GM19397 (cell line): ENCODE data around the gene PALD1.

Experiments
- ATAC-seq: cut with Tn5 transposase; IDR thresholded peaks from one replicate; pipeline ENCODE4 v1.9.1; 2021; ENCODE audit warnings: mild to moderate bottlenecking, moderate library complexity; ENCODE audit not compliant: unreplicated experiment

The PALD1 gene

GRCh38 chr10:70504521-70505358, 26.2 kb downstream of the PALD1 start:
- no peak for ATAC-seq

DNA sequence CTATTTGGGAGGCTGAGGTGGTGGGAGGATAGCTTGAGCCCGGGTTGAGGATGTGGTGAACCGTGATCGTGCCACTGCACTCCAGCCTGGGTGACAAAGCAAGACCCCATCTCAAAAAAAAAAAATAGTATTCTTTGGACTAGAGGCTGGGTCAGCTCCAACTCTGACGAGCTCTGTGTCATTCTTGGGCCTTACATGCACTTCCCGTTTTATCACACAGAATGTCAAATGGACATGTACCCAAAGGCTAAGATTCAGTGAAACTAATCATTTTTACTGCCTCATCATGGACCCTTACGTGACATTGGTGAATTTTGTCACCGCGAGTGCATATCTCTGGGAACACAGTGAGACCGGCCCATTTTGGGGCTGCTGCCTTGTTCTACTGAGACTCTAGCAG, 27.3 kb downstream of the PALD1 start:
- ATAC-seq = no peak

- ATAC-seq = no peak
Observed at GRCh38 chr10:70507966-70508365, 29.4 kb downstream of the PALD1 start.

DNA sequence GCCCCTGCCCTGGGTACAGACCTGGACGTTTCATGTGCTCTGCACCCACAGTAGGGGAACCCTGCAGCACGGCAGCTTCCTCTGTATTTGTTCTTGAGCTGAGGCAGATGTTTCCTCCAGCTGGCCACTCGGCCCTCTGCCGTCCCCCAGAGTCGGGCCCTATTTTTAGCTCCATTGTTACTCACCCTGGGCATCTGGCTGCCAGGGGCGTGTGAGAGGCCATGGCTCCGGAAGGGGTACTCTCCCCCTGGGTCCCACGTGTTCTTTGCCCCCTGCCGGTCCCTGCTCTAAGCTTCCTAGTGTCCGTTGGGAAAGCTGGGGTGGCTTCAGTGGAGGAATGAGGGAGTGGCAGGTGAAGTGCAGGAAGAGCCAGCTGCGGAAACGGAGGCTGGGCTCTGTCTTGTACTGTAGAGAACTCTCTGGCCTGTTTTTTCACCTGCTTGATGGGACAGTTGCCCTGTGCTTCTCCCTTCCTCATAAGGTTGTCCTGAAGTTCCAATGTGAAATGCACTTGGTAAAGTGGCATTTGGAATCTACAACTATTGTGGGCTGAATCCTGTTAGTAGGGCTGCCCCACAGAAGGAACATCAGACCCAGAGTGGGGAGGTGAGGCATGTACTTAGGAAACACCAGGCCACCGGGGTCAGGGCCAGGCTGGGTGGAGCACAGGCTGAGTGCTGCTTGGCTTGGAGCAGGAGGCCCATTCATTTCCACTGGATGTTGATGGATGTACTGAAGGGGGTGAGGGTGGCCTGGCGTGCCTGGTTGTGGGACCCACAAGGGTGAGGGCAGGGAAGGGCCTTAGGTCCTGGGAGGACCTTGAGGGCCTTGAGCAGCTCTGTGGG, 30.6 kb downstream of the PALD1 start:
- no peak for ATAC-seq

- no peak for ATAC-seq
Observed at GRCh38 chr10:70509757-70510147, 31.2 kb downstream of the PALD1 start.

GRCh38 chr10:70510453-70510852, 31.9 kb downstream of the PALD1 start:
- no peak for ATAC-seq

- ATAC-seq = no peak
Observed at GRCh38 chr10:70510904-70511303, 32.3 kb downstream of the PALD1 start.

DNA sequence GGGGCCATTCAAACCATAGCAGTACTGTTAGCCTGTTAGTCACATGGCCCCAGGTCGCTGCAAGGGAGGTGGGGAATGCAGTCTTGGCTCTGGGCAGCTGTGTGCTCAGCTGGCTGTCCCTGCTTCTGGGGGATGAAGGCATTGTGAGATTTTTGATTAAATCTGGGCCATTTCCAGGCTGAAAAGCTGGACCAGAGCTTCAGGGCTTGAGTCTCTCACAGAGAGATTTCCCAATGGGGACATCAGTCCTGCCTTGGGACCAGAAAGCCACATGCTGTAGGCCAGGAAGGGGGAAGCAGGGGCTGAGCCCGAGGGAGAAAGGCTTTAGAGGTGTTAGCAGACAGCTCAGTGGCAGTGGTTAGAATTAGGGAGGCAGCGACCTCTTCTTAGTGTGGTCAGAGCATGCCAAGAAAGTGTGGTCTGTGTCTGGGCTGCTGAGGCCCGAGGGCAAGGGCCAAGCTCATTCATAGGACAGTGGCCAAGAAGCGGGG, 33.6 kb downstream of the PALD1 start:
- no peak for ATAC-seq

DNA sequence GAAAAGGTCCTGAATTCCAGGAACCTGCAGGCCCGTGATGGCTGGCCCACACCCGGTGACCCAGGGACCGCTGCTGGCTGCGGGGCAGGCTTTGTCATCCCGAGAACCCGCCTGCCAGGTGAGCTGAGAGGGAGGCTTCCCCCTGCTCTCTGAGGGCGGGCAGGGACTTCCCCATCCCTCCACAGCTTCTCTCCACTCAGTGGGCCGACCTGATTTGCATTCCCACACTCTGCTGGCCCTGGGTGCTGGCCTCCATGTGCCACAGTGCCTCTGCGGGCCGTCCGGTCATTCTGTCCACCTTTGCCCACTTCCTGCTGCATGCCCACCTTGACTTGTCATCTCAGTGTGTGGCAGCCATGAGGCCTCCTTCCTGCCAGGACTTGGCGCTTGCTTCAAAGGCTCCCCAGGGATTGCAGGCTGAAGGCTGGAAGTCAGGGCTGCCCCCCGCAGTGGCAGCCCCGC, 35.3 kb downstream of the PALD1 start:
- peak; percentile 79 for ATAC-seq

GRCh38 chr10:70514591-70514990, 36.0 kb downstream of the PALD1 start:
- no peak for ATAC-seq

DNA sequence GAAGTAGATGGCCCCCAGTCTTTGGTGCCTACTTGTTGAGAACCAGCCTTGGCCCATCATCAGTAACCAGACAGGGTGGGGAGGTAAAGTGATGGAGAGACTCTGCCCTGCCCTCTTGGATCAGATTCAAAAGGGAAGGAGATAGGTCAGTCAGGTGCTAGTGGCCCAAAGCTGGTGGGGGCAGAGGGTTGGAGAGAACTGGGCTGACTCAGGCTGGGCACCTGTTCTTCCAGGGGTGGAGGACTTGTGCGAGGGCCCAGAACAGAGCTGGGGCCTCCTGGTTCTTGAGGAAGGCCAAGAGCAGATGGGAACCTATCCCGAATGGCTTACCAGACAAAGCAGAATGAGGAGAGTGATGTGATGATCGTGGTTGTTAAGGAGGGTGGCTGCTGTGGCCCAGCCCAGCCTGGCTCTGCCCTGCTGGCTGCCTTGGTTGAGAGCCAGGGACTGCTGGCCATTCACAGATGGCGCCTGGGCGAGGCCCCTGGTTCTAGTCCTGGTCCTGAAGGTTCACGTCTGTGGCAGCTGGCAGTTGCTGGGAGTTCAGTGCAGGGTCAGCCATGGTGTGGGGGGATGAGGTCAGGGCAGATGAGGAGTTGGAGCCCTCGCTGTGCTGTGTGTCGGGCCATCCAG, 36.6 kb downstream of the PALD1 start:
- no peak for ATAC-seq

DNA sequence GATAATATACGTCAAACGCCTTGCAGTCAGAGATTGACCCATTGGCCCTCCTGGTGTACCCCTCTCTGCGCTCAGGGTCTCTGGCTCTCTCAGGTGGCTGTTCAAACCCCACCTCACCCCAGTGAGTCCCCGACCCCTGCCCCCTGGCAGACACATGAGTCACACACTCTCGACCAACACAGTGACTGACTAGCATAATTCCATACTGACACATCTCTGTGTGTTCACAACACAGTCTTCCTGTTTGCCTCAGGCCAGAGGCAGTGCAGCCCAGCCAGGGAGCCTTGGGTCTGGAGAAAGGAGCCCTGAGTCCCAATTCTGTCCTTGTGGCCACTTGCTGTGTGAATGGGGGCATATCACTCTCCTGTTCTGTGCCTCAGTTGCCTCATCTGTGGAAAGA, 40.1 kb downstream of the PALD1 start:
- no peak for ATAC-seq

- ATAC-seq = no peak
Observed at GRCh38 chr10:70523057-70523456, 44.5 kb downstream of the PALD1 start.

DNA sequence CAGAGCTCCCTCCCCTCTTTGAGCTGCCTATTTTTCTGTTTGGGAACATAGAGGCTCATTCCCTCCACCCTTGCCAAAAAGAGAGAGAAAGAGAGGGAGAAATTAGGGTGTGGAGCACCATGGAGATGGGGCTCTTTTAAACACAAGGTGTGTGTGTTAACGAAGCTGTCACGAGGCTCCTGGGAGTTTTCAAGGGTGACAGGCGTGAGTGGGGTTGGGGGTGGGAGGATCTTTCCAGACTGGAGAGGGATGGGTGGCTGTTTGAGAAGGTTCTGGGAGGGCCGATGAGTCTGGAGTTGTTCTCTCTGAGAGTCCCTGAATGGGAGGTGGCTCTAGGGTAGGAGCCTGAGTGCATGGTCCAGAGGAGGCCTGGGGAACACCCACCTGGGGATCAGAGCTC, 45.0 kb downstream of the PALD1 start:
- ATAC-seq = no peak

DNA sequence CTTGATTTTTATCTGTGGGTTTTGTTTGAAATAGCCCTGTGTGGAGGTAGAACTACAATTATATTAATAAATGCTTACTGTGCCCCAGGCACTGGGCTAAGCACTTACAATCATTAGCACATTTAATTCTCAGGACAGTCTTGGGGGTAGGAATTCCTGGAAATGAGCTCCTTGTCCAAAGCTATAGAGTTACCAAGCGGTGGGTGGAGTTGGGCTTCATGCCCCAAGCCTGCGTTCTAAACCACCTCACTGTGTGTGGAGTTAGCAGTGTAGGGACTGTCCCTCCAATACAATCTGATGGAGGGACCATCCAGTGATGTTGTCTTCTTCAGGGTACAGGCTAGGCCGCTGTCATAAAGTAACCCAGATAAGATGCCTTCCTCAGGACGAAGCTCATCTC, 49.7 kb downstream of the PALD1 start:
- ATAC-seq = no peak

- ATAC-seq = no peak
Observed at GRCh38 chr10:70528741-70529362, 50.3 kb downstream of the PALD1 start.

DNA sequence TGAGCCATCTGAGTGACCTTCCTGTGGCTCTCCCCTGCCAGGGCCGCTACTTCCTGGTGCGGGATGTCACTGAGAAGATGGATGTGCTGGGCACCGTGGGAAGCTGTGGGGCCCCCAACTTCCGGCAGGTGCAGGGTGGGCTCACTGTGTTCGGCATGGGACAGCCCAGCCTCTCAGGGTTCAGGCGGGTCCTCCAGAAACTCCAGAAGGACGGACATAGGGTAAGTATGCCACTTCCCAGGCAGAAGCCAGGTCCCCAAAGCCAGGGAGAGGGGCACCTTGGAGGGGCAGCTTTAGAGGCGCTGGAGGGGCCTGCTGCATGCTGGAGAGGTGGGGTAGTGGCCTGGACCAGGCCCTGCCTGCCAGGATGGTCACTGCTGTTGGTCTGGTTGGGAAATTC, 51.3 kb downstream of the PALD1 start:
- ATAC-seq = no peak

GRCh38 chr10:70530315-70530714, 51.7 kb downstream of the PALD1 start:
- no peak for ATAC-seq

DNA sequence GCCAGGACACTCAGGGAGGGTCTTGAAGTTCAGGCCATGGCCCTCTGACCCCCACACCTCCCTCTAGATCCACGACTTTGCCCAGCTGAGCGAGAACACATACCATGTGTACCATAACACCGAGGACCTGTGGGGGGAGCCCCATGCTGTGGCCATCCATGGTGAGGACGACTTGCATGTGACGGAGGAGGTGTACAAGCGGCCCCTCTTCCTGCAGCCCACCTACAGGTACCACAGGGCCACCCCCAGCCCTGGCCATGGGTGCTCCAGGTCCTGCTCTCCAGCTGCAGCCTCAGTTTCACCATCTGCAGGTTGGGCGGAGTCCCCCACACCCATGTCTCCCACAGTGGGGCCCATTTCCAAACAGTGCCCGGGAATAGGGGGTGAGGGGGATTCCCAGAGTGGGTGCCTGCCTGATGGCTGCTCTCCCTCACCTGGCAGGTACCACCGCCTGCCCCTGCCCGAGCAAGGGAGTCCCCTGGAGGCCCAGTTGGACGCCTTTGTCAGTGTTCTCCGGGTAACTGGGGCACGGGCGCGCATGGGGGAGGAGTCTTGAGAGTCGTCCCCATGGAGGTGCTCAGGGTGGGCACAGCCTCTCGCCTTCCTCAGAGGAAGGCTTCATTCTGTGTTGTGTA, 54.1 kb downstream of the PALD1 start:
- no peak for ATAC-seq

- no peak for ATAC-seq
Observed at GRCh38 chr10:70533189-70533558, 54.6 kb downstream of the PALD1 start.

DNA sequence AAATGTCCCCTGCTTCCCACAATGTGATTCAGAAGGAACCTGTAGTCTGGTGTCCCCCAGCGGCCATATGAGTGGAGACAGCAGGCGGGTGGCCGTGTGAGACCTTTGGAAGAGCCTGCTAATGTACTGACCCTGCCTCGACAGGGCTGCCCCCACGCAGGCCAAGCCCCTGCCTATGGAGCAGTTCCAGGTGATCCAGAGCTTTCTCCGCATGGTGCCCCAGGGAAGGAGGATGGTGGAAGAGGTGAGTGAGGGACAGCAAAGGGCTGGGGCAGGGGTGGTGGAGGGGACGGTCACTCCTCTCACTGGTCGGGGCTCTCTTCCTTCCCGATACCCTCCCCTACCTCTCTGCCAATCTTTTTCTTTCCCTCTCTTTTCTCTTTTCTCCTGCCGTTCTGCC, 55.7 kb downstream of the PALD1 start:
- no peak for ATAC-seq
